ENCODE measurements around the gene ANXA9.

The ANXA9 gene

GRCh38 chr1:150957666-150958065 is 24.4 kb upstream of the ANXA9 start:
- TF ChIP-seq FOXM1 (IDR thresholded peaks at IDR 0.05; ENCODE audit: borderline replicate concordance, low read depth) (no peak), EP300 (IDR thresholded peaks at IDR 0.05; ENCODE audit: borderline replicate concordance) (no peak), TAF1 (IDR thresholded peaks at IDR 0.05; ENCODE audit: low read depth) (no peak), TCF12 (IDR thresholded peaks at IDR 0.05; ENCODE audit: low read depth) (no peak), MAX (IDR thresholded peaks at IDR 0.05) (no peak), TEAD4 (IDR thresholded peaks at IDR 0.05) (no peak), RAD21 (IDR thresholded peaks at IDR 0.05; ENCODE audit: low read depth) (no peak), NFIC (IDR thresholded peaks at IDR 0.05) (no peak), YY1 (IDR thresholded peaks at IDR 0.05; ENCODE audit: low read depth) (no peak)
- TF ChIP-seq, protein P1, sequence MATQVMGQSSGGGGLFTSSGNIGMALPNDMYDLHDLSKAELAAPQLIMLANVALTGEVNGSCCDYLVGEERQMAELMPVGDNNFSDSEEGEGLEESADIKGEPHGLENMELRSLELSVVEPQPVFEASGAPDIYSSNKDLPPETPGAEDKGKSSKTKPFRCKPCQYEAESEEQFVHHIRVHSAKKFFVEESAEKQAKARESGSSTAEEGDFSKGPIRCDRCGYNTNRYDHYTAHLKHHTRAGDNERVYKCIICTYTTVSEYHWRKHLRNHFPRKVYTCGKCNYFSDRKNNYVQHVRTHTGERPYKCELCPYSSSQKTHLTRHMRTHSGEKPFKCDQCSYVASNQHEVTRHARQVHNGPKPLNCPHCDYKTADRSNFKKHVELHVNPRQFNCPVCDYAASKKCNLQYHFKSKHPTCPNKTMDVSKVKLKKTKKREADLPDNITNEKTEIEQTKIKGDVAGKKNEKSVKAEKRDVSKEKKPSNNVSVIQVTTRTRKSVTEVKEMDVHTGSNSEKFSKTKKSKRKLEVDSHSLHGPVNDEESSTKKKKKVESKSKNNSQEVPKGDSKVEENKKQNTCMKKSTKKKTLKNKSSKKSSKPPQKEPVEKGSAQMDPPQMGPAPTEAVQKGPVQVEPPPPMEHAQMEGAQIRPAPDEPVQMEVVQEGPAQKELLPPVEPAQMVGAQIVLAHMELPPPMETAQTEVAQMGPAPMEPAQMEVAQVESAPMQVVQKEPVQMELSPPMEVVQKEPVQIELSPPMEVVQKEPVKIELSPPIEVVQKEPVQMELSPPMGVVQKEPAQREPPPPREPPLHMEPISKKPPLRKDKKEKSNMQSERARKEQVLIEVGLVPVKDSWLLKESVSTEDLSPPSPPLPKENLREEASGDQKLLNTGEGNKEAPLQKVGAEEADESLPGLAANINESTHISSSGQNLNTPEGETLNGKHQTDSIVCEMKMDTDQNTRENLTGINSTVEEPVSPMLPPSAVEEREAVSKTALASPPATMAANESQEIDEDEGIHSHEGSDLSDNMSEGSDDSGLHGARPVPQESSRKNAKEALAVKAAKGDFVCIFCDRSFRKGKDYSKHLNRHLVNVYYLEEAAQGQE (IDR thresholded peaks at IDR 0.05; ENCODE audit: low read depth) = no peak

DNA sequence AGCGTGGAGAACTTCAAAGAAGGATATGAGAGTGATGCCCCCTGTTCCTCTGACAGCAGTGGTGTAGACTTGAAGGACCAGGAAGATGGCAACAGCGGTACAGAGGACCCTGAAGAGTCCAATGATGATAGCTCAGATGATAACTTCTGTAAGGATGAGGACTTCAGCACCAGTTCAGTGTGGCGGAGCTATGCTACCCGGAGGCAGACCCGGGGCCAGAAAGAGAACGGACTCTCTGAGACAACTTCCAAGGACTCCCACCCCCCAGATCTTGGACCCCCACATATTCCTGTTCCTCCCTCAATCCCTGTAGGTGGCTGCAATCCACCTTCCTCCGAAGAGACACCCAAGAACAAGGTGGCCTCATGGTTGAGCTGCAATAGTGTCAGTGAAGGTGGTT is 21.4 kb upstream of the ANXA9 start:
- TF ChIP-seq USF1 (IDR thresholded peaks at IDR 0.05) = no peak
- no peak for TF ChIP-seq ZBTB7A (IDR thresholded peaks at IDR 0.05; ENCODE audit: low read depth)
- TF ChIP-seq TEAD4 (IDR thresholded peaks at IDR 0.05) = no peak
- no peak for TF ChIP-seq CEBPB (IDR thresholded peaks at IDR 0.05)
- no peak for TF ChIP-seq EGR1 (IDR thresholded peaks at IDR 0.05)
- TF ChIP-seq, protein P1 (IDR thresholded peaks at IDR 0.05; ENCODE audit: low read depth) = no peak
- no peak for TF ChIP-seq RAD21 (IDR thresholded peaks at IDR 0.05; ENCODE audit: low read depth)
- TF ChIP-seq TAF1 (IDR thresholded peaks at IDR 0.05; ENCODE audit: low read depth) = no peak
- TF ChIP-seq YY1 (IDR thresholded peaks at IDR 0.05; ENCODE audit: low read depth) = no peak
- no peak for TF ChIP-seq EP300 (IDR thresholded peaks at IDR 0.05; ENCODE audit: borderline replicate concordance)
- no peak for TF ChIP-seq MAX (IDR thresholded peaks at IDR 0.05)
- TF ChIP-seq TCF12 (IDR thresholded peaks at IDR 0.05; ENCODE audit: low read depth) = no peak
- TF ChIP-seq NFIC (IDR thresholded peaks at IDR 0.05) = no peak

DNA sequence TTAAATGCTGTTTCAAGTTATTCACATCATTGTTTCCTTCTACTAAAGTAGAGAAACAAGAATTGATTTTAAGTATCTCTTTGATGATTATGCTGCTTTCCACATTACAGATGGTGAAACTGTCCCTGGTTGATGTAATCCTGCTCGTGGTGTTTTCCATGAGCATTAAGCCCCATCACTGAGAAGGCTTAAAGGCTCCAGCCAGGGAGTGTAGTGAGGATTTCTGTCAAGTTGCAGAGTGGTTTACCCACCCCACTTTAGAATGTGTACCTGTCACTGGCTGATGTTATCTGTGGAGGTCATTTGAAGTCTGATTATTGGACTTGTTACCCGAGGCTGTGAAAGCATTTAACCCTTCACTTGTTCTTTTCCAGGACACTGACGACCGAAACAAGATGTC is 20.3 kb upstream of the ANXA9 start:
- TF ChIP-seq ZBTB7A (IDR thresholded peaks at IDR 0.05; ENCODE audit: low read depth) (no peak), RAD21 (IDR thresholded peaks at IDR 0.05; ENCODE audit: low read depth) (no peak), CREB1 (IDR thresholded peaks at IDR 0.05; ENCODE audit: low read depth) (no peak), TAF1 (IDR thresholded peaks at IDR 0.05; ENCODE audit: low read depth) (no peak)

- TF ChIP-seq USF1 (IDR thresholded peaks at IDR 0.05) = no peak
- TF ChIP-seq NFIC (IDR thresholded peaks at IDR 0.05) = no peak
- no peak for TF ChIP-seq YY1 (IDR thresholded peaks at IDR 0.05; ENCODE audit: low read depth)
- TF ChIP-seq EP300 (IDR thresholded peaks at IDR 0.05; ENCODE audit: borderline replicate concordance) = no peak
- no peak for TF ChIP-seq FOXM1 (IDR thresholded peaks at IDR 0.05; ENCODE audit: borderline replicate concordance, low read depth)
- no peak for TF ChIP-seq CREB1 (IDR thresholded peaks at IDR 0.05; ENCODE audit: low read depth)
- TF ChIP-seq CEBPB (IDR thresholded peaks at IDR 0.05) = no peak
- no peak for TF ChIP-seq MAX (IDR thresholded peaks at IDR 0.05)
- TF ChIP-seq TAF1 (IDR thresholded peaks at IDR 0.05; ENCODE audit: low read depth) = no peak
- TF ChIP-seq RAD21 (IDR thresholded peaks at IDR 0.05; ENCODE audit: low read depth) = no peak
- no peak for TF ChIP-seq TCF12 (IDR thresholded peaks at IDR 0.05; ENCODE audit: low read depth)
- TF ChIP-seq, protein P1 (IDR thresholded peaks at IDR 0.05; ENCODE audit: low read depth) = no peak
- no peak for TF ChIP-seq ZBTB7A (IDR thresholded peaks at IDR 0.05; ENCODE audit: low read depth)
- no peak for TF ChIP-seq EGR1 (IDR thresholded peaks at IDR 0.05)
- no peak for TF ChIP-seq TEAD4 (IDR thresholded peaks at IDR 0.05)
Observed at GRCh38 chr1:150963321-150964163, 18.6 kb upstream of the ANXA9 start.
